Measurements from ENCODE around the gene YIPF4.
"Not testable (repeated sequence)": the region's sequence is repeated elsewhere in the genome, so short reads cannot be mapped to it uniquely, and the experiment has no call there.

- not testable (repeated sequence) for TF ChIP-seq CTCF (IDR thresholded peaks at IDR 0.05; ENCODE audit: low read depth, low read length); MYC (IDR thresholded peaks at IDR 0.05; ENCODE audit: low read depth, low read length); MAX (IDR thresholded peaks at IDR 0.05; ENCODE audit: low read depth, low read length); POLR2A (IDR thresholded peaks at IDR 0.05; ENCODE audit: extremely low read depth, insufficient read length)
These were observed 85.3 kb downstream of the YIPF4 start for GRCh38 chr2:32362997-32363396.

Measured in NB4 (cell line).